GM20431 (cell line): ENCODE data around the gene TOE1.
"Not testable (repeated sequence)": the region's sequence is repeated elsewhere in the genome, so short reads cannot be mapped to it uniquely, and the experiment has no call there.

Experiments used
- in situ Hi-C: fragments of 300-500 bp; cut with MseI, MboI; formaldehyde crosslinking; loops from one replicate; pipeline ENCODE4 v1.15.0; 2020; ENCODE audit warnings: low sequenced_read_pairs; ENCODE audit not compliant: unreplicated experiment

TOE1 gene

GRCh38 chr1:45348966-45349677 lies 9.2 kb downstream of the TOE1 start:
- in situ Hi-C loops, result no loop called here

DNA sequence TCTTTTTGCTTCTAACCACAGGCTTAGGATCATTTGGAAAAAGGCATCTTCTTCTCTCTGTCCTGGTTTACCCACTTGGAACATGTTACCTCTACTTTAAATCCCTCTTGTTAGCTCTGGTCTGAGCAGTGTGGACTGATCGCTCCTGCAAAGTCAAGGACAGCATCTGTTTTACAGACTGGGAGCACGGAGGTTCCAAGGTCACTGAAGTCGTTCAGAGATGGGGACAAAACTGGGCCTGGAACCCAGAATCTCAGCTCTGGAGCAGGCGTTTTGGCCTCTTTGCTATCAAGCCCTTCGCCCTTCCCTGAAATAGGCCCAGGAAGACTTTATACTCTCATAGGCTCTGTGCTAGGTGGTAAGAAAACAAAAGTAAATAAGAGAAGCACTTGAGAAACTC lies 11.5 kb downstream of the TOE1 start:
- in situ Hi-C loops, result loop anchor here (10.0 kb wide), 1 partner anchor 143 kb away; the partner anchor contains the start of gene TESK2

DNA sequence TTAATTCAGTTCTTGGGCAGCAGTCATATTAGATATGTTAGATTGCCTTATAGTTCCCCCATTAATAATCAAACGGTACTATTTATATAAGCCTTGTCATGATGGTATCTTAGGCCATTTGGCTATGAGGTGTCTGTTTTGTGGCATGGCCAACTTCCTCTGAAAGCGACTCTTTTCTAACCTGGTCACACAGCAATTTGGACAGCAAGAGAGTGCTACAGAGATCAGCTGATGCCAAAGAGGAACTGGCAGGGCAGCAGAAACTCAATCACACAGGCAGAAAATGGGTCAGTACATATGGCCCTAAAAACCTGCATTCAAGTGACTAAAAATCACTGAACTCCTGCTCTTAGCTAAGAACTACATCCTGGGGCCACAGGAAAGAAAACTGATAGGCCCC lies 13.7 kb downstream of the TOE1 start:
- in situ Hi-C loops, result loop anchor here (10.0 kb wide), 1 partner anchor 141 kb away; the partner anchor contains the start of gene TESK2

GRCh38 chr1:45354838-45355237 lies 14.9 kb downstream of the TOE1 start:
- in situ Hi-C loops, result loop anchor here (10.0 kb wide), 1 partner anchor 140 kb away; the partner anchor contains the start of gene TESK2

DNA sequence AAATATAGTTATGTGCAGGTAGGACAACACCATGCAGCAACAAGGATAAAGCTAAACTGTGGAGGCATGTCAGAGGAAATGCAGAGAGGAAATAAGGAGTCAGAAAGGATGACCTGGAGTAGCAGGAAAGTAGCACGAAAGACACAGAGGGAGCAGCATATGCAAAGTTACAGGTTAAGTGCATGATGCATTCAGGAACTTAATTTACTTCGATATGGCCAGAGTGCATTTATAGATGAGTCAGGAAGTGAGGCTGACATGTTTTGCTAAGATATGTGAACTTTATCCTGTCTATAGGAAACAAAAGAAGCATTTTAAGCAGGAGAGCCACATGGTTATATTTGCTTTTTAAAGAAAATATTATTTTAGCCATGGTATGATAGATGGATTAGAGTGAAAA lies 15.7 kb downstream of the TOE1 start:
- in situ Hi-C loops, result loop anchor here (10.0 kb wide), 1 partner anchor 139 kb away; the partner anchor contains the start of gene TESK2

DNA sequence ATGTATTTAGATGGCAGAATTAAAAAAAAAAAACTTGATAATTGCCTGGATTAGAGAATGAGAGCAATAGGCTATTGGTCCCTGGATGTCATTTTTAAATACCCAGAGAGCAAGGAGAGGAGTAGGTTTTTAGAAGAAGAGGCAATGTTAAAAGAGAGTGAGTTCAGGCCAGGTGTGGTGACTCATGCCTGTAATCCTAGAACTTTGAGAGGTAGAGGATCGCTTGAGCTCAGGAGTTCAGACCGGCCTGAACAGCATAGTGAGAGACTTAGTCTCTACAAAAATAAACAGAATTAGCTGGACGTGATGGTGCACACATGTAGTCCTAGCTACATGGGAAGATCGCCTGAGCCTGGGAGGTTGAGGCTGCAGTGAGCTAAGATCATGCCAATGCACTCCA lies 16.2 kb downstream of the TOE1 start:
- in situ Hi-C loops, result loop anchor here (10.0 kb wide), 1 partner anchor 139 kb away; the partner anchor contains the start of gene TESK2

DNA sequence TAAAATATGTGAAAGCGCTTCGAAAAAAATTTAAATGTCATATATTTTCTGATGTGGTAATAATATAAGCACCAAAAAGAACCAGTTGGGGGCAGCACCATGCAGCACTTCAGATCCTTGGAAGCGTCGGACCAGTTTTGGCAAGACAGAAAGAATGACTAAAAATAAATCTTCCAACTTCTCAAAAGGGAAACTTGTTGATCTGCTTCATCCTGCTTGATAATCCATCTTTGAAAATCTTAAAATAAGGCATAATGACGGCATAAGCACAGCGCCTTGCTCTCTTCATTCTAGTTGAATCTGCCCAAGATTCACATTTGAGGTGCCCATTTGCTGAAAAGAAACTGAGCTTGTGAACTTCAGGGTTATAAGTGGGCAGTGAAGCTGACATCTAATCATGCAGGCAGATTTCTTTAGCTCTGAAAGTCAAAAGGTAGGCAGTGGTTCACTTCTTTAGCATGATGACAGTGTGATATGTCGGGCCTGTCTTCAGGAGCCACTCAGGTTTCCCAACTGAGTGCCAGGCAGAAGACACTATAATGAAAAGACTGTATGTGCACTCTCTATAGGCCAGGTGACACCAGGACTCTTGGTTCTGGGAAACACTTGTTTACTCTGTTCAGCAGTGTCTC lies 20.0 kb downstream of the TOE1 start:
- in situ Hi-C loops, result loop anchor here (10.0 kb wide), 1 partner anchor 135 kb away; the partner anchor contains the start of gene TESK2

DNA sequence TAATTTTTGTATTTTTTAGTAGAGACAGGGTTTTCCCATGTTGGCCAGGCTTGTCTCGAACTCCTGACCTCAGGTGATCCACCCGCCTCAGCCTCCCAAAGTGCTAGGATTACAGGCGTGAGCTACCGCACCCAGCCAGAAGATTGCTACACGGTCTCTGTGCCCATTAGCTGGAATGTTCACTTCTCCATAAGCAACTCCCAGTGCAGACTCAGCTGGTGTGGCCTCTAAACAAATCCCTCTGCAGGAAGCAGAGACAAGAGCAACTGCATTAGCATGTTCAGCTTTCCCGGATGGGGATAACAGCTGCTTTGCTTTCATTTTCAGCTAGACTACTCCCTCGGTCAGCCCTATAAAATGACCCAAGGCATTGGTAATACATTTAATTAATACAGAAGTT lies 21.0 kb downstream of the TOE1 start:
- in situ Hi-C loops, result not testable (repeated sequence)

DNA sequence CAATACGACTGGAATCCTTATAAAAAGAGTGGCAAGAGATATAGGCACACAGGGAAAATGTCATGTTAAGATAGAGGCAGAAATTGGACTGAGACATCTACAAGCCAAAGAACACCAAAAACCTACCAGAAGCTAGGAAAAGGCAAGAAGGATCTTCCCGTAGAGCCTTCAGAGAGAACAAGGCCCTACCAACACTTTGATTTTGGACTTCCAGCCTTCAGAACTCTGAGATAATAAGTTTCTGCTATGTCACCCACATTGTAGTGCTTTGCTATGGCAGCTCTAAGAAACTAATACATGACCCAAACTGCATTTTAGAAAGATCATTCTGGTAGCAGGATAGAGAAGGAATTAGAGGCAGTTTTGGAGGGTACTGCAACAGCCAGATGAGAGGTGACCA lies 24.3 kb downstream of the TOE1 start:
- in situ Hi-C loops, result no loop called here

- in situ Hi-C loops, result no loop called here
These were observed 25.1 kb downstream of the TOE1 start for GRCh38 chr1:45365051-45365450.

GRCh38 chr1:45370575-45370974 lies 30.6 kb downstream of the TOE1 start:
- in situ Hi-C loops, result no loop called here

DNA sequence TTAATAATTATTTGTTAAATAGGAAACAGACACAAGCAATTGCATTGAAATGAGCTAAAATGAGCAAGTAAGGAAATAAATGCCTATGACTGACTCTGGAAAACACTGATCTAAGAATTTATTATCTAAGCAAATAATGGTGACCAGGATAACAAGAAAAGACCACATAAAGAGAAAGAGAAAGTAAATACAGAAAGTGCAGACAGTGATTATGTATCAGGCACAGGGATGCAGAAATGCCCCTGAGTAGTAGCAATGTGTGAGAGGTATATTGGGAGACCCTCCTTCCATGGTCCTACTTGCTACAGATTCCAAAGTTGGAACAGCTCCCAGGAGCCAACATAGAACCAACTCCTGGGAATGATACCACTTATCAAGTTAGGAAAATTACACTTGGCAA lies 33.6 kb downstream of the TOE1 start:
- in situ Hi-C loops, result no loop called here

DNA sequence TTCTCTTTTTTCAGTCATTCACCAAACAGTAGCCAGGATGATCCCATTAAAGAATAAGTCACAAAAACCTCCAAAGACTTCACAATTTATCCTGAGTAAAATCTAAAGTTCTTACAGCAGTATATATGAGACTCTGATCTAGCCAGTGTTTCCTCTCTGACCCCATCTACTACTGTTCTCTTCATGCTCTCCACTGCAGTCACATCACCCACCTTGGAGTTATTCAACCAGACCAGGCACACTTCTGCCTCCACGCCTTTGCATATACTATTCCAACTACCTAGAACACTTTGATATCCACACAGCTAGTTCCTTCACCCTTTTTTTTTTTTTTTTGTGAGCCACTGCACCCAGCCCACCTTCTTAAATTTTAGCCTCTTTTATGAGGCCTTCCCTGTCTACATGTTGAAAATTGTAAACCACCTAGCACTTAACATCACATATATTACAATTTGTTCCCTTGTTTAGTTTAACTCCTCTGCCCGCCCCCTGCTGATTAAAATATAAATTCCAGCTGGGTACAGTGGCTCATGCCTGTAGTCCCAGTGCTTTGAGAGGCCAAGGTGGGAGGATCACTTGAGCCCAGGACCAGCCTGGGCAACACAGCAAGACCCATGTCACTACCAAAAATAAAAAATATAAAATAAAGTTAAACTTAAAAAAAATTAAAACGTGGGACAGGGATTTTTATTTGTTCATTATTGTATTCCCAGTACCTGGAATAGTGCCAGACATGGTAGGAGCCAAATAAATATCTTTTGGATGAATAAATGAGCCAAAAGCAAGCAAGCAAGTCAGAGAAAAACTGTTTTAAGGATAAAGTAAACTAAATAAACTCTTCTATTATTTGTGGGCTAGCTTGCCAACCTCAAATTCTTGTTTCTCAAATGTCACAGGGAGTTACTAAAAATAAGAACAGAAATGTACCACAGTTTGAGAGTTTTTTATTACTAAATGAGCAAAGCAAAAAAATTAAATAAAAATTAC lies 35.4 kb downstream of the TOE1 start:
- in situ Hi-C loops, result no loop called here

- in situ Hi-C loops, result no loop called here
These were observed 38.2 kb downstream of the TOE1 start for GRCh38 chr1:45378184-45378583.

- in situ Hi-C loops, result no loop called here
These were observed 39.6 kb downstream of the TOE1 start for GRCh38 chr1:45379524-45379923.

- in situ Hi-C loops, result no loop called here
These were observed 40.2 kb downstream of the TOE1 start for GRCh38 chr1:45380125-45380524.

DNA sequence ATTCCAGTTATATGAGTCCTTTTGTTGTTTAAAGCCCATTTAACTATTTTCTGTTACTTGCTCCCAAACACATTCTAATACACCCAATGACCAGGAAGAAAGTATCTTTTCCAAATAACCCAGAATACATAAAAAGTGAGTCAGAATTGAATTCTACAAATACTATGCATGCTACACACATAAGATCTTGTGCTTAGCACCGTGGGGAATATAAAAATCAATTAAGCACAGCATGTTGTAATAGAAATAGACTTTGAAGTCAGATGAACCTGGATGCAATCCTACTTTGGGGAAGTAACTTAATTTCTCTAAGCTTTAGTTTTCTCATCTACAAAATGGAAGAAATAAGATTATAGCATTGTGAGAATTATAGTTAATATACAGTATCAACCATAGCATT lies 40.8 kb downstream of the TOE1 start:
- in situ Hi-C loops, result no loop called here

- in situ Hi-C loops, result no loop called here
These were observed 41.3 kb downstream of the TOE1 start for GRCh38 chr1:45381243-45381642.

DNA sequence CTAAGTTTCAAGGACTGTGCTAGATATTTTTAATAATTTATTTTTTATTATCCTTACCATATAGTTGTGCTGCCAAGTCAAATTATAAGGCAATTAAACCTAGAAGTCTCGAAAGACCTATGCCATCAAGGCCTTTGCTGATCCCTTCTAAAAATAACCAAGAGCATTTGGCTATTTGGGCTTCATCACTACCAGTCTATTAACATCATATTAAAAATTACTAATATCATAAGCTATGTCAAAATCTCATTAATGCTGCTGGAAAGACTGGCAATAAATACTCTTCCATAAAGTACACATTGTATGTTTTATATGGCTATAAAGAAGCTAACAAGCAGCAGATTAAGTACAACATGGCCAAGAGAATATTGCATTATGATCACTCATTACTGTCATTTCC lies 43.2 kb downstream of the TOE1 start:
- in situ Hi-C loops, result no loop called here

DNA sequence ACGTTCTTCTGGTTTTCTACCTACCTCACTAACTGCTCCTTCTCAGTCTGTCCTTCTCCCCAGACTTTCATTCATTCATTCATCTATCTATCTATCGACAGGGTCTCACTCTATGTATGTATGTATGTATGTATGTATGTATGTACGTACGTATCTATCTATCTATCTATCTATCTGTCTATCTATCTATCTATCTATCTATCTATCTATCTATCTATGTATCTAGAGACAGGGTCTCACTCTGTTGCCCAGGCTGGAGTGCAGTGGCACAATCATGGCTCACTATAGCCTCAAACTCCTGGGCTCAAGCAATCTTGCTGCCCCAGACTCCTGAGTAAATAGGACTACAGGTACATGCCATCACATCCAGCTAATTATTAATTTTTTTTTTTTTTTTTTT lies 44.2 kb downstream of the TOE1 start:
- in situ Hi-C loops, result not testable (repeated sequence)
